Ovary (tissue), 9 donors: ENCODE results near the gene CDH11. TPM values are rescaled to one million over a fixed set of nuclear protein-coding genes. Genes with fewer than 3 reads are reported as not detected.

Source experiments
- DNase-seq, 5 donors: peaks; one replicate each; pipeline ENCODE4 v3.0.0-alpha.2; 2019 to 2020
- H3K27ac ChIP-seq, 2 donors: fragments of 200-600 bp; one replicate each; pipeline versions ENCODE4 v1.5.1 to v1.8.0; 2019 to 2022
- H3K27me3 ChIP-seq: fragments of 200-600 bp; one replicate; pipeline ENCODE4 v1.8.0; 2022
- H3K36me3 ChIP-seq: fragments of 200-600 bp; sonication (generic); one replicate; pipeline ENCODE4 v1.5.1; 2019
- H3K4me1 ChIP-seq: one replicate; pipeline ENCODE4 v1.8.1; 2013; ENCODE audit warnings: mild to moderate bottlenecking, moderate library complexity; ENCODE audit not compliant: insufficient read depth
- H3K4me3 ChIP-seq: fragments of 200-600 bp; sonication (generic); one replicate; pipeline ENCODE4 v1.5.1; 2017
- H3K9me3 ChIP-seq, 2 donors: fragments of 200-600 bp in 1 of 2; sonication (generic) in 1 of 2; one replicate each; pipeline versions ENCODE4 v1.5.1 to v1.8.1; 2013 to 2019; ENCODE audit warnings: mild to moderate bottlenecking in 1 of 2, moderate library complexity in 1 of 2
- EP300 ChIP-seq: sonication (generic); formaldehyde crosslinking; IDR thresholded peaks from one replicate; pipeline ENCODE4 v1.6.1; 2017; ENCODE audit warnings: antibody characterized with exemption
- POLR2A ChIP-seq: fragments of 450-650 bp; IDR thresholded peaks from one replicate; pipeline ENCODE4 v1.6.1; 2017; ENCODE audit warnings: antibody characterized with exemption, mild to moderate bottlenecking, moderate library complexity
- WGBS, 3 donors: extraction: QIAGEN DNeasy Blood & Tissue Kit in 1 of 3; methylation state at CpG; one replicate each; pipeline versions ENCODE4 v1.1.5 to v1.1.7; 2013 to 2017; 5-methylcytosine and 5-hydroxymethylcytosine counted together
- intact Hi-C, 4 donors: fragments of 100-400 bp; cut with DNase I; formaldehyde crosslinking; loops; one replicate each; pipeline versions ENCODE4 v1.11.0 to v1.15.1; 2022 to 2023
- polyA plus RNA-seq, 2 donors: library from polyadenylated mRNA; stranded (reverse); fragments of 200-250 nt in 1 of 2; fragments of 350-450 nt in 1 of 2; fragmentation: Illumina TruSeq in 1 of 2; extraction: RNeasy Lipid Tissue Mini Kit (QIAGEN cat#74804) in 1 of 2; gene quantifications; one replicate each; pipeline ENCODE4 v1.2.3, GENCODE V29; 2013 to 2014
- total RNA-seq, 7 donors: library from RNA; depleted of rRNA in 2 of 7; stranded (reverse); fragments of >200 nt in 2 of 7; fragmentation: NEBNext Ultra II Directional in 3 of 7; extraction: Animal tissue kit (Norgen Biotek cat#: 25700) in 3 of 7; gene quantifications; one replicate each; pipeline versions ENCODE4 v1.1.0 to v1.2.4, GENCODE V29; 2016 to 2023
- TF ChIP-seq, protein P1 (sequence below), 3 donors: fragments of 450-650 bp in 2 of 3; fragments of 200-600 bp in 1 of 3; IDR thresholded peaks; one replicate each; pipeline versions ENCODE4 v1.5.1 to v1.8.0; 2016 to 2022; ENCODE audit warnings: antibody characterized with exemption in 3 of 3, mild to moderate bottlenecking in 1 of 3
- donor health status: DM: no; HTN: no; CAD: no; lungs with moderate emphysema.
- donor health status: DM: no; HTN: no; CAD: no.
- donor health status: Bipolar disorder and iron deficiency.
- donor health status: DM: yes; HTN: yes; CAD: no.
- donor health status: DM: no; HTN: no; CAD: no.
- donor health status: DM: yes; HTN: yes; CAD: no.

The CDH11 gene
- total and polyA plus RNA-seq, 9 donors = 118 to 858 (median 478) TPM

GRCh38 chr16:65041667-65042066 is 80.2 kb downstream of the CDH11 start:
- Histone ChIP-seq H3K9me3 (no peaks in the 10 kb centered on the region), H3K4me3 (no peak overlapping the region), H3K27ac (no peak overlapping the region), H3K36me3 (no peaks in the 10 kb centered on the region), H3K4me1 (peaks cover 3% of the 10 kb centered on the region), H3K27me3 (no peaks in the 10 kb centered on the region)
- no peak for DNase-seq
- intact Hi-C loops = no loop called here
- no peak for TF ChIP-seq EP300
- TF ChIP-seq, protein P1, sequence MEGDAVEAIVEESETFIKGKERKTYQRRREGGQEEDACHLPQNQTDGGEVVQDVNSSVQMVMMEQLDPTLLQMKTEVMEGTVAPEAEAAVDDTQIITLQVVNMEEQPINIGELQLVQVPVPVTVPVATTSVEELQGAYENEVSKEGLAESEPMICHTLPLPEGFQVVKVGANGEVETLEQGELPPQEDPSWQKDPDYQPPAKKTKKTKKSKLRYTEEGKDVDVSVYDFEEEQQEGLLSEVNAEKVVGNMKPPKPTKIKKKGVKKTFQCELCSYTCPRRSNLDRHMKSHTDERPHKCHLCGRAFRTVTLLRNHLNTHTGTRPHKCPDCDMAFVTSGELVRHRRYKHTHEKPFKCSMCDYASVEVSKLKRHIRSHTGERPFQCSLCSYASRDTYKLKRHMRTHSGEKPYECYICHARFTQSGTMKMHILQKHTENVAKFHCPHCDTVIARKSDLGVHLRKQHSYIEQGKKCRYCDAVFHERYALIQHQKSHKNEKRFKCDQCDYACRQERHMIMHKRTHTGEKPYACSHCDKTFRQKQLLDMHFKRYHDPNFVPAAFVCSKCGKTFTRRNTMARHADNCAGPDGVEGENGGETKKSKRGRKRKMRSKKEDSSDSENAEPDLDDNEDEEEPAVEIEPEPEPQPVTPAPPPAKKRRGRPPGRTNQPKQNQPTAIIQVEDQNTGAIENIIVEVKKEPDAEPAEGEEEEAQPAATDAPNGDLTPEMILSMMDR (IDR thresholded peaks at IDR 0.05) = no peak
- 93 to 96% (median 93%) methylated on average over 5 of the region's 5 CpGs for WGBS, 3 donors

GRCh38 chr16:65038100-65038499 is 83.8 kb downstream of the CDH11 start:
- TF ChIP-seq POLR2A (no peak), EP300 (no peak)
- TF ChIP-seq, protein P1 (IDR thresholded peaks at IDR 0.05) = no peak
- Histone ChIP-seq H3K27me3 (no peaks in the 10 kb centered on the region), H3K9me3 (no peaks in the 10 kb centered on the region), H3K27ac (peak overlapping the region in 1 of 2 donors; percentile 6), H3K4me1 (peaks cover 9% of the 10 kb centered on the region), H3K4me3 (no peak overlapping the region), H3K36me3 (no peaks in the 10 kb centered on the region)
- intact Hi-C loops = no loop called here
- WGBS, 3 donors = 13 to 18% (median 17%) methylated on average over 9 of the region's 9 CpGs
- no peak for DNase-seq

- no peak for DNase-seq
Observed at GRCh38 chr16:65037556-65037955, 84.3 kb downstream of the CDH11 start.

DNA sequence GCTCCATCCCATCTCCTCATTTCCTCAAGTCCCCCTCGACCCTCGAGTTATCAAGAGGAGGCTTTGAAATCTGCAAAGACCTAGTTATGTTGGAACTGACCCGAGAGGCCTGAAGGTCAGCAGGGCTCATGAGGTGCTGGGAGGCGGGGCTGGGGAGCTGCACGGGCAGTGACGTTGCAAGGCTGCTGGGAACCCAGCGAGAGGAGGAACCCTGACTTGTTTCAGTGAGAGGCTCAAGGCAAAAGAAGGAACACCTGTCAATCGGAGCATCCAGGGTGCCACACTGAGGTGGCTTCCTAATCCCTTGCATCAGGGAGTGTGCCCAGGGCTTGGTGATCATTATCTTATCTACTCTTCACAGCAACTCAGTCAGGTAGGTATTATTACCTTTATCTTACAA is 86.9 kb downstream of the CDH11 start:
- Histone ChIP-seq H3K36me3 (no peaks in the 10 kb centered on the region), H3K4me3 (no peak overlapping the region), H3K9me3 (no peaks in the 10 kb centered on the region), H3K4me1 (peaks cover 12% of the 10 kb centered on the region), H3K27me3 (no peaks in the 10 kb centered on the region), H3K27ac (no peak overlapping the region)
- intact Hi-C loops = no loop called here
- WGBS, 3 donors = 75 to 79% (median 76%) methylated on average over 8 of the region's 8 CpGs
- DNase-seq = no peak
- TF ChIP-seq, protein P1 (IDR thresholded peaks at IDR 0.05) = no peak
- TF ChIP-seq POLR2A = no peak
- no peak for TF ChIP-seq EP300

More at GRCh38 chr16:65037556-65037955, 84.3 kb downstream of the CDH11 start:
- H3K9me3 ChIP-seq = no peaks in the 10 kb centered on the region
- no peak for TF ChIP-seq POLR2A
- no peak for TF ChIP-seq EP300
- TF ChIP-seq, protein P1 (IDR thresholded peaks at IDR 0.05) = no peak
- intact Hi-C loops = no loop called here
- H3K27ac ChIP-seq = no peak overlapping the region
- H3K4me3 ChIP-seq = no peak overlapping the region
- peaks cover 9% of the 10 kb centered on the region for H3K4me1 ChIP-seq
- H3K27me3 ChIP-seq = no peaks in the 10 kb centered on the region
- 92 to 97% (median 96%) methylated on average over 4 of the region's 4 CpGs for WGBS, 3 donors
- no peaks in the 10 kb centered on the region for H3K36me3 ChIP-seq

DNA sequence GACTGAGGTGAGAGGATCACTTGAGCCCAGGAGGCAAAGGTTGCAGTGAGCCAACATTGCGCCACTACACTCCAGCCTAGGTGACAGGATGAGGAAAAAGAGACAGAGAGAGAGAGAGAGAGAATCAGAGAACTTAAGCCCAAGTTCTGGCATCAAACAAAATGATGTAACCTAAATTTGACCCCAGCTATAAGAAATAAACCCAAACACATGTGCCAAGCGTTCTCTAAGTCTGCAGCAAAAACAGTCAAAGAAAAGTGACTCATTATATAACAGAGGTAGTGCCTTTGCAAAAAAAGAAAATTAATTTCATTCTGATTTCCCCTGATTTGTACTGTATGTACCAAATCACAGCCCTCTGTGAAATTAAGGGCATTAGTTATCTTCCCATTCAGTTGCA is 89.5 kb downstream of the CDH11 start:
- H3K36me3 ChIP-seq = no peaks in the 10 kb centered on the region
- H3K27ac ChIP-seq = no peak overlapping the region
- 74 to 80% (median 74%) methylated on average over 2 of the region's 2 CpGs for WGBS, 3 donors
- H3K4me3 ChIP-seq = no peak overlapping the region
- intact Hi-C loops = no loop called here
- TF ChIP-seq POLR2A = no peak
- TF ChIP-seq EP300 = no peak
- TF ChIP-seq, protein P1 (IDR thresholded peaks at IDR 0.05) = no peak
- no peaks in the 10 kb centered on the region for H3K9me3 ChIP-seq
- H3K4me1 ChIP-seq = peaks cover 12% of the 10 kb centered on the region
- DNase-seq = no peak
- no peaks in the 10 kb centered on the region for H3K27me3 ChIP-seq
